ENCODE measurements around the gene SPIB.

The SPIB gene

DNA sequence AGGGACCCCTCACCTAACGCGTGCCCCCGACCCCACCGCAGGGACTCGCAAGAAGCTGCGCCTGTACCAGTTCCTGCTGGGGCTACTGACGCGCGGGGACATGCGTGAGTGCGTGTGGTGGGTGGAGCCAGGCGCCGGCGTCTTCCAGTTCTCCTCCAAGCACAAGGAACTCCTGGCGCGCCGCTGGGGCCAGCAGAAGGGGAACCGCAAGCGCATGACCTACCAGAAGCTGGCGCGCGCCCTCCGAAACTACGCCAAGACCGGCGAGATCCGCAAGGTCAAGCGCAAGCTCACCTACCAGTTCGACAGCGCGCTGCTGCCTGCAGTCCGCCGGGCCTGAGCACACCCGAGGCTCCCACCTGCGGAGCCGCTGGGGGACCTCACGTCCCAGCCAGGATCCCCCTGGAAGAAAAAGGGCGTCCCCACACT is 9.3 kb downstream of the SPIB start:
- H3K4me3 ChIP-seq (ENCODE audit: low read depth, low read length), result peak overlapping the region; percentile 19
- peak; percentile 82 for DNase-seq (ENCODE audit: low read depth)
- TF ChIP-seq, protein P1, sequence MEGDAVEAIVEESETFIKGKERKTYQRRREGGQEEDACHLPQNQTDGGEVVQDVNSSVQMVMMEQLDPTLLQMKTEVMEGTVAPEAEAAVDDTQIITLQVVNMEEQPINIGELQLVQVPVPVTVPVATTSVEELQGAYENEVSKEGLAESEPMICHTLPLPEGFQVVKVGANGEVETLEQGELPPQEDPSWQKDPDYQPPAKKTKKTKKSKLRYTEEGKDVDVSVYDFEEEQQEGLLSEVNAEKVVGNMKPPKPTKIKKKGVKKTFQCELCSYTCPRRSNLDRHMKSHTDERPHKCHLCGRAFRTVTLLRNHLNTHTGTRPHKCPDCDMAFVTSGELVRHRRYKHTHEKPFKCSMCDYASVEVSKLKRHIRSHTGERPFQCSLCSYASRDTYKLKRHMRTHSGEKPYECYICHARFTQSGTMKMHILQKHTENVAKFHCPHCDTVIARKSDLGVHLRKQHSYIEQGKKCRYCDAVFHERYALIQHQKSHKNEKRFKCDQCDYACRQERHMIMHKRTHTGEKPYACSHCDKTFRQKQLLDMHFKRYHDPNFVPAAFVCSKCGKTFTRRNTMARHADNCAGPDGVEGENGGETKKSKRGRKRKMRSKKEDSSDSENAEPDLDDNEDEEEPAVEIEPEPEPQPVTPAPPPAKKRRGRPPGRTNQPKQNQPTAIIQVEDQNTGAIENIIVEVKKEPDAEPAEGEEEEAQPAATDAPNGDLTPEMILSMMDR (IDR thresholded peaks at IDR 0.05; ENCODE audit: insufficient read depth, low read depth, low read length, missing control alignments), result no peak

DNA sequence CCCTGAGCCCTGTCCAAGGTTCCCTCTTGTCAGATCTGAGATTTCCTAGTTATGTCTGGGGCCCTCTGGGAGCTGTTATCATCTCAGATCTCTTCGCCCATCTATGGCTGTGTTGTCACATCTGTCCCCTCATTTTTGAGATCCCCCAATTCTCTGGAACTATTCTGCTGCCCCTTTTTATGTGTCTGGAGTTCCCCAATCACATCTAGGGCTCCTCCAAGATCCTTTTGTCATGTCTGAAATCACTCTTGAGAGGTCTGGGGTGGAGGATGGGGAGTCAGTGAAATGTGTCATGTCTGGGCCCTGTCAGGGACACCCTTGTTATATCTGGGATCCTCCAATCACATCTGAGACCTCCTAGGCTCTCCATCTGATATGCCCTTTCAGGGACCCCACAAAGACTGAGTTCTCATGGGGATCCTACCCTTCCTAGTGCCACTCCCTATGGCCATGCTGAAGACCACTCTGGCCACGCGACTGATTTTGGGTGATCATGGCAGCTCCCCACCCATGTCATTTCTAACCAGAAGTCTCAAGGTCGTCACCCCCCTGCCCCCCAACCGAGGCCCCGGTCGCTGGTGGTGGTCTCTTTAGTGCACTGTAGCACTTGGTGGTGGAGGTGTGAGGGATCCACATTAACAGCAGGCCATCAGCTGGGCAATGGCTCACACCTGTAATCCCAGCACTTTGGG is 10.2 kb downstream of the SPIB start:
- TF ChIP-seq, protein P1 (IDR thresholded peaks at IDR 0.05; ENCODE audit: insufficient read depth, low read depth, low read length, missing control alignments), result no peak
- no peak for DNase-seq (ENCODE audit: low read depth)
- no peak overlapping the region for H3K4me3 ChIP-seq (ENCODE audit: low read depth, low read length)

DNA sequence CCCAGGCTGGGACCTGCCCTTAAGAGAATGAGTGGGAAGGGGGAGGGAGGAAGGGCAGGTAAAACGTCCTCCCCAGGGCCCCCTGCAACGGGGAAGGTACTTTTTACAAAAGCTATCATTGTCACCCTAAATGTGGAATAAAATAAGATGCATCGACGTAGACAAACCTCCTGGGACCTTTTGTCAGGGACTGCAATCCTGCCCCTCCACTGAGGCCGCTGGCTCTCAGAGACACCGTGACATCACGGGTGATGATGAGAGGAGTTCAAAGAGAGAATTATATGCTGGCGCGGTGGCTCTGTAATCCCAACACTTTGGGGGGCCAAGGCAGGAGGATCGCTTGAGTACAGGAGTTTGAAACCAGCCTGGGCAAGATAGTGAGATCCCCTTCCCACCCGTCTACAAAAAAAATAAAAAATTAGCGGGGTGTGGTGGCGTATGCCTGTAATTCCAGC is 12.2 kb downstream of the SPIB start:
- TF ChIP-seq, protein P1 (IDR thresholded peaks at IDR 0.05; ENCODE audit: insufficient read depth, low read depth, low read length, missing control alignments), result no peak
- peak overlapping the region; percentile 53 for H3K4me3 ChIP-seq (ENCODE audit: low read depth, low read length)
- DNase-seq (ENCODE audit: low read depth), result no peak

DNA sequence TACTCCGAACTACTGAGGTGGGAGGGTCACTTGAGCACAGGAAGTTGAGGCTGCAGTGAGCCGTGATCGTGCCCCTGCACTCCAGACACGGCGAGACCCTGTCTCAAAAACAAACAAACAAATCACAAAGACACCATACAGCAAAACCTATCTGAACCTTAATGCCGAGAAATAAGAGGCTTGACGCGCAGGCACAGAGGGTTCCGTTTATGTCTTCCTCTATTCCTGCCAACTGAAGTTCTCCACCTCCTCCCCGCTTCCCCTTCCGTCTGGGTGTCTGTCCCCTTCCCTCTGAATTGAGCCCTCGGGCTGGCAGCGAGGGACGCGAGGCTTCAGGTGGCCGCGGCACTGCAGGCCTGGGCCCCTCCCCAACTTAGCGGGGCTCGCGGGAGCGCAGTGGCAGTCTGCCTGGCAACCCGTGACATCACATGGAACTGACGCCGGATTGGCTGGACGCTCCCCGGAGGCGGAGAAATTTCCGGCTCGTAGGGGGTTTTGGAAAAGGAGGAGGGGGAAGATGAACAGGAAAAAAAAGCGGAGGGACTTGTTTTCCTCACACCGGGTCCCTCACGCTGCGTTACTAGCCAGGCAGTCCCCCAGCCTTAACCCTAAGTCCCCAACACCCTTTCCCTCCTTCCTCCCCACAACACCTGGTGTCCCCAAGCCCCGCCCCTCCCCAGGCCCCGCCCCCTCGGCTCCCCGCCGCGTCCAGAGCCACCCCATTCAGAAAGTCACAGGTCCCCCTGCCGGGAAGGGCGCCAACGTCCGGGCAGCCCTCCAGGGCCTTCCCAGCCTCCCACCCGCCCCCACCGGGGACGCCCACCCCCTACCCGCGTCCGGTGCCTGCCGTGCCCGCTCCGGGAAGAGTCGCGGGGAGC is 12.8 kb downstream of the SPIB start:
- peak overlapping the region; percentile 53 for H3K4me3 ChIP-seq (ENCODE audit: low read depth, low read length)
- TF ChIP-seq, protein P1 (IDR thresholded peaks at IDR 0.05; ENCODE audit: insufficient read depth, low read depth, low read length, missing control alignments), result no peak
- DNase-seq (ENCODE audit: low read depth), result peak; percentile 85

DNA sequence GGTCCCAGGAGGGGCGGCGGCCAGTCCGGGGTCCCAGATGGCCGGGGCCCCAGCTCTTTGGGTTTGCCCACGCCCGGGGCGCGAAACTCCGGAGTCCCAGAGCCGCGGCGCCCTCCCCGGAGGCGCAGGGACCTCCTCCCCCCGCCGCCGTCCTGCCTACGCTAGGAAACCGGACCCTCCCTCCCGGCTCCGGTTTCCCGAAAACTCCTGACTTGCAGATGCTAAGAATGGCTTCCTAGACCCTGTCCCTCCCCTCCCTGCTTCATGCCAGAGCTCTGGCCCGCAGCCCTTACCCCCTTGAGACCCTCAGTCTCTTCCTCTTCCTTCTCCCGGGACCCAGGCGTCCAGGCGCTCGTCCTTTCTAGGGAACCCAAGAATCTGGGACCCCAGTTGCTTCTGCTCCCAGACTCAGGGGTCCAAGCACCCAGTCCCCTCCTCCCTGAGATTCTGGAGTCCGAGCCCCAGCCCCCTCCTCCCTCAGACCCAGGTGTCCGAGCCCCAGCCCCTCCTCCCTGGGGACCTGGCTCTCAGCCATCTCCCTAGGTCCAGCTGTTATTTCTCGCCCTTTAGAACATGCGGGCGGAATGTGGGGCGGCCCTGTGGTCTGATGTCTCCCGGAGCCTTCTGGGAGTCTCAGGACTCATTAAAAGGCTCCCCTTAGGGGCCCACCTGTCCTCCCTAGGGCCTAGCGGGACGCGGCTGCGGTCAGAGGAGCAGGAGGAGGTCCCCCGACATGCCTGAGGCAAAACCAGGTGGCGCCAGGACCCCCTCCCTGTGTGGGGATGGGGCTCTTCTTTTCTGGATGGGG is 13.7 kb downstream of the SPIB start, which contains the start of gene MYBPC2:
MYBPC2 (plus strand) TSS at position 672 of the 808 bp plus-strand sequence; CDS start at position 734, 62 bp downstream.
- TF ChIP-seq, protein P1 (IDR thresholded peaks at IDR 0.05; ENCODE audit: insufficient read depth, low read depth, low read length, missing control alignments), result no peak
- DNase-seq (ENCODE audit: low read depth), result peak; percentile 53
- H3K4me3 ChIP-seq (ENCODE audit: low read depth, low read length), result peak within 1 kb of the TSS; percentile 53

Measured in GM12865 (cell line).